HuH-7 (cell line): ENCODE data around the gene TBXAS1.

Source experiments
- DNase-seq: peaks from one replicate; pipeline ENCODE4 v3.0.0; 2011; ENCODE audit warnings: low spot score

TBXAS1 gene

GRCh38 chr7:140025241-140025640, 196.2 kb downstream of the TBXAS1 start:
- no peak for DNase-seq

- no peak for DNase-seq
Measured at GRCh38 chr7:140025814-140026433, 196.9 kb downstream of the TBXAS1 start.

GRCh38 chr7:140026935-140027334, 197.9 kb downstream of the TBXAS1 start:
- no peak for DNase-seq

GRCh38 chr7:140027858-140028257, 198.8 kb downstream of the TBXAS1 start:
- DNase-seq, result no peak

- no peak for DNase-seq
Measured at GRCh38 chr7:140028311-140028710, 199.2 kb downstream of the TBXAS1 start.

GRCh38 chr7:140029072-140029471, 200.0 kb downstream of the TBXAS1 start:
- DNase-seq, result no peak

GRCh38 chr7:140031364-140031763, 202.3 kb downstream of the TBXAS1 start:
- DNase-seq, result no peak

- DNase-seq, result no peak
Measured at GRCh38 chr7:140033036-140033435, 204.0 kb downstream of the TBXAS1 start.

- DNase-seq, result no peak
Measured at GRCh38 chr7:140033779-140034363, 204.8 kb downstream of the TBXAS1 start.

- no peak for DNase-seq
Measured at GRCh38 chr7:140034421-140034820, 205.4 kb downstream of the TBXAS1 start.

- no peak for DNase-seq
Measured at GRCh38 chr7:140035400-140036223, 206.5 kb downstream of the TBXAS1 start.

GRCh38 chr7:140036224-140036962, 207.3 kb downstream of the TBXAS1 start:
- DNase-seq, result no peak

- DNase-seq, result no peak
Measured at GRCh38 chr7:140039066-140039465, 210.0 kb downstream of the TBXAS1 start.

GRCh38 chr7:140039896-140040295, 210.8 kb downstream of the TBXAS1 start:
- DNase-seq, result no peak

GRCh38 chr7:140041659-140042385, 212.8 kb downstream of the TBXAS1 start:
- no peak for DNase-seq

- DNase-seq, result no peak
Measured at GRCh38 chr7:140042386-140042670, 213.3 kb downstream of the TBXAS1 start.

GRCh38 chr7:140044251-140044650, 215.2 kb downstream of the TBXAS1 start:
- no peak for DNase-seq

GRCh38 chr7:140045697-140046096, 216.6 kb downstream of the TBXAS1 start:
- no peak for DNase-seq

- DNase-seq, result no peak
Measured at GRCh38 chr7:140047197-140047596, 218.1 kb downstream of the TBXAS1 start.

GRCh38 chr7:140048138-140048537, 219.1 kb downstream of the TBXAS1 start:
- no peak for DNase-seq

GRCh38 chr7:140048989-140049338, 219.9 kb downstream of the TBXAS1 start:
- DNase-seq, result no peak

- peak; percentile 76 for DNase-seq
Measured at GRCh38 chr7:140049339-140050024, 220.4 kb downstream of the TBXAS1 start.
